ENCODE measurements around the gene NRG4.
"Not testable (repeated sequence)": the region's sequence is repeated elsewhere in the genome, so short reads cannot be mapped to it uniquely, and the experiment has no call there.

The NRG4 gene

GRCh38 chr15:75925440-75925839 is 86.8 kb downstream of the NRG4 start:
- DNase-seq, result no peak

GRCh38 chr15:75924576-75924975 is 87.6 kb downstream of the NRG4 start:
- DNase-seq, result no peak

- DNase-seq, result no peak
These were observed 88.5 kb downstream of the NRG4 start for GRCh38 chr15:75923756-75924155.

GRCh38 chr15:75921732-75922703 is 90.2 kb downstream of the NRG4 start:
- DNase-seq, result no peak

- DNase-seq, result no peak
These were observed 92.1 kb downstream of the NRG4 start for GRCh38 chr15:75920079-75920478.

GRCh38 chr15:75918135-75918534 is 94.1 kb downstream of the NRG4 start:
- DNase-seq, result no peak

- no peak for DNase-seq
These were observed 95.2 kb downstream of the NRG4 start for GRCh38 chr15:75916978-75917377.

- DNase-seq, result not testable (repeated sequence)
These were observed 101.9 kb downstream of the NRG4 start for GRCh38 chr15:75910355-75910754.

- DNase-seq, result no peak
These were observed 107.0 kb downstream of the NRG4 start for GRCh38 chr15:75905231-75905630.

- DNase-seq, result peak; percentile 79
These were observed 108.6 kb downstream of the NRG4 start, which contains the start of gene FBXO22 for GRCh38 chr15:75903331-75904239. Gene FBXO22, plus strand, starts transcription at chr15:75903878. Its CDS starts 86 bp downstream, at chr15:75903964.

- no peak for DNase-seq
These were observed 110.1 kb downstream of the NRG4 start for GRCh38 chr15:75902129-75902557.

GRCh38 chr15:75900577-75900976 is 111.6 kb downstream of the NRG4 start:
- no peak for DNase-seq

- DNase-seq, result no peak
These were observed 116.5 kb downstream of the NRG4 start for GRCh38 chr15:75895731-75896130.

GRCh38 chr15:75891895-75892294 is 120.3 kb downstream of the NRG4 start:
- DNase-seq, result no peak
